ENCODE measurements around the gene HACD4. TPM values are rescaled to one million over a fixed set of nuclear protein-coding genes. Genes with fewer than 3 reads are reported as not detected.
"Not testable (repeated sequence)": the region's sequence is repeated elsewhere in the genome, so short reads cannot be mapped to it uniquely, and the experiment has no call there.

Gene HACD4
- polyA plus RNA-seq, 6 donors from 2014 or later = 1.2 to 8.1 (median 7.3) TPM

DNA sequence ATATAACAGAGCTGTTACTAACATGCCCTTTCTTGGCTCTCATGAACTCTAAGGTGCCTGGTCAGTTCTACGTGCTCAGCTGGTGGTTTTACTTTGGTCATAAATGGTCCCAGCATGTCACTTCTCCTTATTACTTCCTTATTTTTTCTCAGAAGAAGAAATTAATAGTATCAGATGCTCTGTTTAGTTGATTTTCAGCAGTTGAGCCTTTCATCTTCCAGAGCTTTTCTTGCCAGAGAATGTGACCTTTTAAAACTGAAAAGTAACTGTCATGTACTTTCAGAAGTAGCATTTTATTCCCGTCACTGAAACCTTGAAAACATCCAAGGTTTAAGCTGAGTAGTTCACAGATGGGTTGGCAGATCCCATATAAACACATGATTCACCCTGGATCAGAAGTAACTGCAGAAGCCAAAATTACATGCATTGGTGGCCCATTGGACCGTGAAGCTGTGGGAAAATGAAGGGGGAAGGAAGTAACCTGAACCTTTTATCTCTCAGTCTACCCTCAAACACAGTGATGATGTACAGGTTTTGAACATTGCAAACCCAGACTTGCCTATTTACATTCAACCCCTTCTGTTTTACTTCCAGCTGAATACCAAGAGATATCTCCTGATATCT lies 50.5 kb downstream of the HACD4 start:
- H3K27ac Mint-ChIP-seq = peak overlapping the region in 2 of 6 donors; percentile 21 to 64
- peaks cover 0 to 11% of the 10 kb centered on the region in 2 donors for H3K36me3 Mint-ChIP-seq
- ATAC-seq (ENCODE audit: low read depth in 2 of 2) (peak; percentile 32 to 43), DNase-seq (no peak)
- H3K27me3 Mint-ChIP-seq = no peaks in the 10 kb centered on the region
- peak overlapping the region in 3 of 8 donors; percentile 2 to 52 (median 3) for H3K4me3 Mint-ChIP-seq
- H3K4me1 Mint-ChIP-seq = peaks cover 7 to 18% (median 12%) of the 10 kb centered on the region in 3 donors
- peaks cover 0 to 4% (median under 1%) of the 10 kb centered on the region in 7 donors for H3K9me3 Mint-ChIP-seq

DNA sequence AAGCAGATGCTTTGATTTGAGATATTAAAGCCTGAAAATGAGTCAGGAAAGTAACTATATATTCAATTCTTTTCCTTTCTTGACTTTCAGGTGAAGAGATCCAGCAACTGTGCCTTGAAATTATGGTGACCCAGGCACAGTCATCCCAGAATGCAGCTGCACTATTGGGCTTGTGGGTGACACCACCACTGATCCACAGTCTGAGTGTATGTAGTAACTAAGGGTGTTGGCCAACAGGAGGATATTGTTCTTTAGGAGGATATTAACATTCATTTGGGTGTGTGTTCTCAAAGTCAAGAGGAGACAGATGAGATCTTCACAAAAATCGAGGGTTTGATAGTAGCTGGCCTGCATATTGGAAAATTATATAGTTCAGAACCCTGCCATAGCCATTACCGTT lies 53.2 kb downstream of the HACD4 start:
- H3K36me3 Mint-ChIP-seq = peaks cover 0 to 11% of the 10 kb centered on the region in 2 donors
- no peaks in the 10 kb centered on the region for H3K27me3 Mint-ChIP-seq
- peaks cover 0 to 8% (median 6%) of the 10 kb centered on the region in 7 donors for H3K9me3 Mint-ChIP-seq
- DNase-seq (no peak), ATAC-seq (ENCODE audit: low read depth in 2 of 2) (no peak)
- peaks cover 7 to 18% (median 18%) of the 10 kb centered on the region in 3 donors for H3K4me1 Mint-ChIP-seq
- no peak overlapping the region for H3K4me3 Mint-ChIP-seq
- no peak overlapping the region for H3K27ac Mint-ChIP-seq

DNA sequence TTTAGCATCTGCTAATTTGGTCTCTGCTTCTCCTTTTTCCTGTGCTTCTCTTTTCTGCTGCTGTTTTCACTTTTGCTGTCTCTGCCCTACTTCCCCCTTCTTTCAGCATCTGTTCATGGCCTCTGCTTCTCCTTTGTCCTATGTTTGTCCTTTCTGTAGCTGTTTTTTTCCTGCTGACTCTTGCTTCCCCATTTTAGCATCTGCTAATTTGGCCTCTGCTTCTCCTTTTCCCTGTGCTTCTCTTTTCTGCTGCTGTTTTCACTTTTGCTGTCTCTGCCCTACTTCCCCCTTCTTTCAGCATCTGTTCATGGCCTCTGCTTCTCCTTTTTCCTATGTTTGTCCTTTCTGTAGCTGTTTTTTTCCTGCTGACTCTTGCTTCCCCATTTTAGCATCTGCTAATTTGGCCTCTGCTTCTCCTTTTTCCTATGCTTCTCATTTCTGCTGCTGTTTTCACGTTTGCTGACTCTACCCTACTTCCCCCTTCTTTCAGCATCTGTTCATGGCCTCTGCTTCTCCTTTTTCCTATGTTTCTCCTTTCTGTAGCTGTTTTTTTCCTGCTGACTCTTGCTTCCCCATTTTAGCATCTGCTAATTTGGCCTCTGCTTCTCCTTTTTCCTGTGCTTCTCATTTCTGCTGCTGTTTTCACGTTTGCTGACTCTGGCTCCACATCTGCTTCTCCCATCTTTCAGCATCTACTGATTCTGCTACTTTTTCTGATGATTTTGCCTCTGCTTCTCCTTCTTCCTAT lies 57.1 kb downstream of the HACD4 start:
- Mint-ChIP-seq H3K4me1 (peaks cover 7 to 13% (median 8%) of the 10 kb centered on the region in 3 donors), H3K36me3 (peaks cover 11 to 16% of the 10 kb centered on the region in 2 donors), H3K9me3 (peaks cover 8 to 19% (median 16%) of the 10 kb centered on the region in 7 donors)
- not testable (repeated sequence) for ATAC-seq (ENCODE audit: low read depth in 2 of 2); H3K4me3 Mint-ChIP-seq; H3K27ac Mint-ChIP-seq; H3K27me3 Mint-ChIP-seq
- DNase-seq = peak; percentile 23

DNA sequence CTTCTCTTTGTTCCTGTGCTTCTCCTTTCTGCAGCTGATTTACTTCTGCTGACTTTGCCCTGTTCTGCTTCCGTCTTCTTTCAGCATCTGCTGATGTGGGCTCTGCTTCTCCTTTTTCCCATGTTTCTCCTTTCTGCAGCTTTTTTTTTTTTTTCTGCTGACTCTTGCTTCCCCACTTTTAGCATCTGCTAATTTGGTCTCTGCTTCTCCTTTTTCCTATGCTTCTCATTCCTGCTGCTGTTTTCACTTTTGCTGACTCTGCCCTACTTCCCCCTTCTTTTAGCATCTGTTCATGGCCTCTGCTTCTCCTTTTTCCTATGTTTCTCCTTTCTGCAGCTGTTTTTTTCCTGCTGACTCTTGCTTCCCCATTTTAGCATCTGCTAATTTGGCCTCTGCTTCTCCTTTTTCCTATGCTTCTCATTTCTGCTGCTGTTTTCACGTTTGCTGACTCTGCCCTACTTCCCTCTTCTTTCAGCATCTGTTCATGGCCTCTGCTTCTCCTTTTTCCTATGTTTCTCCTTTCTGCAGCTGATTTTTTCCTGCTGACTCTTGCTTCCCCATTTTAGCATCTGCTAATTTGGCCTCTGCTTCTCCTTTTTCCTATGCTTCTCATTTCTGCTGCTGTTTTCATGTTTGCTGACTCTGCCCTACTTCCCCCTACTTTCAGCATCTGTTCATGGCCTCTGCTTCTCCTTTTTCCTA lies 58.0 kb downstream of the HACD4 start:
- peak; percentile 15 for DNase-seq
- not testable (repeated sequence) for ATAC-seq (ENCODE audit: low read depth in 2 of 2); H3K27me3 Mint-ChIP-seq; H3K27ac Mint-ChIP-seq; H3K4me3 Mint-ChIP-seq
- Mint-ChIP-seq H3K36me3 (peaks cover 11 to 16% of the 10 kb centered on the region in 2 donors), H3K4me1 (peaks cover 7 to 13% (median 8%) of the 10 kb centered on the region in 3 donors), H3K9me3 (peaks cover 8 to 19% (median 16%) of the 10 kb centered on the region in 7 donors)

- no peak for ATAC-seq (ENCODE audit: low read depth in 2 of 2)
- no peaks in the 10 kb centered on the region for H3K27me3 Mint-ChIP-seq
- no peak overlapping the region for H3K4me3 Mint-ChIP-seq
- peaks cover 7 to 13% (median 8%) of the 10 kb centered on the region in 3 donors for H3K4me1 Mint-ChIP-seq
- no peak for DNase-seq
- peaks cover 9 to 16% of the 10 kb centered on the region in 2 donors for H3K36me3 Mint-ChIP-seq
- no peak overlapping the region for H3K27ac Mint-ChIP-seq
- H3K9me3 Mint-ChIP-seq = peaks cover 8 to 19% (median 16%) of the 10 kb centered on the region in 7 donors
Measured at GRCh38 chr9:20972684-20973083, 58.8 kb downstream of the HACD4 start.

DNA sequence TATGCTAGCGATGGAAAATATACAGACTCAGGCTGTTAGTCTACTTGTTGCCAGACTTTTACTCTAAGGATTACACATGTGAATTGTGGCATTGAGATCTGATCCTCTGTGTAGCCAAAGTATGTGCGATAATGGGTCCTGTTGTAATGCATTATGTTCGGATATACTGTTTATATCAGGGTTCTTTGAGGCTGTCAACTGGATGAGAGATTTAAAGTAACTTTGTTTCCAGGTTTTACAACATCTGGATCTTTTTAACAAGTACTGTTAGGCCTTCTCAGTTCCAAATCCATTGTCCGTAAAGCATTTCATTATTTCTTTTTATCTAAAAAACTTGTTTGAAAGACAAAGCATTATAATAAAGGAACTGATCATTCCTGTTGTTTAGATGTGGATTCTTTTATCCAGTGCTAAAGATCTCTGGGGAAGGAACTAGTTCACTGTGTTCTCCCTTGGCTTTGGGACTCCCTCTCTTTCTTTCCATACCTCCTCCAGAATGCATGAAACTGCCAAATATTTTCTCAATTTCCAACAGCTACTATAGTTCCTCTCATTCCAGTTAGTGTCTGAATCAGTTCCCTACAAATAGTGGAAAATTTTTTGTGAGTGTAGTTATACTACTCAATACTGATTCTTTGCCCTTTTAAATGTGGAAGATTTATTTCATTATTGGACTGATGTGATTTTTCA lies 68.8 kb downstream of the HACD4 start:
- H3K36me3 Mint-ChIP-seq = peaks cover 19 to 28% of the 10 kb centered on the region in 2 donors
- H3K27ac Mint-ChIP-seq = no peak overlapping the region
- H3K4me3 Mint-ChIP-seq = no peak overlapping the region
- DNase-seq (no peak), ATAC-seq (ENCODE audit: low read depth in 2 of 2) (no peak)
- no peaks in the 10 kb centered on the region for H3K27me3 Mint-ChIP-seq
- no peaks in the 10 kb centered on the region for H3K4me1 Mint-ChIP-seq
- peaks cover 0 to 18% (median 3%) of the 10 kb centered on the region in 7 donors for H3K9me3 Mint-ChIP-seq

GRCh38 chr9:20950707-20951106 lies 80.7 kb downstream of the HACD4 start:
- Mint-ChIP-seq H3K36me3 (peaks cover 0 to 23% of the 10 kb centered on the region in 2 donors), H3K9me3 (no peaks in the 10 kb centered on the region), H3K4me3 (no peak overlapping the region), H3K27me3 (no peaks in the 10 kb centered on the region), H3K27ac (no peak overlapping the region), H3K4me1 (peaks cover 0 to 10% (median 3%) of the 10 kb centered on the region in 3 donors)
- no peak for DNase-seq
- no peak for ATAC-seq (ENCODE audit: low read depth in 2 of 2)

Other genes starting within 250 kb of the HACD4 start
- gene IFNB1, start 46.3 kb upstream of the HACD4 start, polyA plus RNA-seq (ENCODE audit: low read depth in 6 of 6) = not detected
- gene IFNW1, start 110.2 kb upstream of the HACD4 start, polyA plus RNA-seq (ENCODE audit: low read depth in 6 of 6) = not detected
- not detected for gene IFNA21, start 135.0 kb upstream of the HACD4 start, polyA plus RNA-seq (ENCODE audit: low read depth in 6 of 6)
- not detected for gene IFNA4, start 155.9 kb upstream of the HACD4 start, polyA plus RNA-seq (ENCODE audit: low read depth in 6 of 6)
- not detected for gene IFNA7, start 170.6 kb upstream of the HACD4 start, polyA plus RNA-seq (ENCODE audit: low read depth in 6 of 6)
- not detected for gene IFNA10, start 175.5 kb upstream of the HACD4 start, polyA plus RNA-seq (ENCODE audit: low read depth in 6 of 6)
- gene IFNA16, start 185.7 kb upstream of the HACD4 start, polyA plus RNA-seq (ENCODE audit: low read depth in 6 of 6) = not detected
- gene IFNA17, start 196.6 kb upstream of the HACD4 start, polyA plus RNA-seq (ENCODE audit: low read depth in 6 of 6) = not detected
- gene IFNA14, start 208.4 kb upstream of the HACD4 start, polyA plus RNA-seq (ENCODE audit: low read depth in 6 of 6) = not detected